Stimulated activated CD4-positive, alpha-beta T cell treated with anti-CD3 and anti-CD28 coated beads, Interleukin-1b, Interleukin-23, amount 100 ng/mL, for 24 hours (primary cell): Measurements from ENCODE around the gene CCK.
"Not testable (repeated sequence)": the region's sequence is repeated elsewhere in the genome, so short reads cannot be mapped to it uniquely, and the experiment has no call there.

ENCODE experiments used
- DNase-seq, 4 experiments: peaks; one replicate each; pipeline ENCODE4 v3.0.0-alpha.2; 2020; ENCODE audit warnings: low read depth in 4 of 4, low spot score in 1 of 4

The CCK gene

DNA sequence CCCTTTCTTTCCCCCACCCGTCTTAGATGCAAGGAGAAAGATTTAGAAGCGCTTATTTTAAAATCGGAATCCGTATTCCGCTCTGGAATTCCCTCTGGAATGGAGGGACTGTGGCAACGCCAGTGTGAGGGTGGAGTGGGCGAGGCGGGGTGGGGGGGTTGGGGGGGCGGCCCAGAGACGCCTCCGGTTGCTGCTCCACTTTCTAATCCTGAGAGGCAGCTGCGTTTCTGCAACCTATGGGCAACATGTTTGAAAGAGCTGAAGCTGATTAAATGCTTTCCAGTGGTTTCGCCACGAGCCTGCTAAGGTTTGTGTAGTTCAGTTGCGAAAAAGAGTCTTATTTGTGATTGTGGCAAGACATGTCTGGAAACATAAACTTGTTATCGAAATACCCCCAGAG, at the start of gene CCK:
TSS of gene CCK (minus strand) at position 101 of the 400 bp plus-strand sequence. CDS start 2,555 bp downstream, outside the sequence.
- no peak for DNase-seq

- DNase-seq = no peak
Measured at GRCh38 chr3:42314411-42314810, 48.4 kb upstream of the CCK start.

GRCh38 chr3:42308651-42309050, 42.7 kb upstream of the CCK start:
- no peak for DNase-seq

DNA sequence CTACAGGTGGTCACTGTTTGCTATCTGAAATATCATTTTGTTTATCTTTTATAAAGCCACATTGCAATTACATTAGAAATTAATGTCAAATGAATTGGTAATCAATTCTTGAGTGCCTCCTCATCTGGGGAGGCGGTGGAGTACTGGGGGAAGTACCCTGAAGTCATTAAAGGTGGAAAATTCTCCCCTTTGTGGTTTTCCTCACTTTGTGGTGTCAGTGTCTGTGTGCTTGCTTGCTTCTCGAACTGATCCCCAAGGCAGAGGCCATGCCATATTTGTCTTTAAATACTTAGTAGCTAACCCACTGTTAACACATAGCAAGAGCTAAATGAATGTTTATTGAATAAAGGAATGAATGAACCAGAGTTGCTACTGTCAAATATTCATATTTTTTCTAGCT, 40.5 kb upstream of the CCK start:
- DNase-seq = peak in 1 of 4 experiments; percentile 2

DNA sequence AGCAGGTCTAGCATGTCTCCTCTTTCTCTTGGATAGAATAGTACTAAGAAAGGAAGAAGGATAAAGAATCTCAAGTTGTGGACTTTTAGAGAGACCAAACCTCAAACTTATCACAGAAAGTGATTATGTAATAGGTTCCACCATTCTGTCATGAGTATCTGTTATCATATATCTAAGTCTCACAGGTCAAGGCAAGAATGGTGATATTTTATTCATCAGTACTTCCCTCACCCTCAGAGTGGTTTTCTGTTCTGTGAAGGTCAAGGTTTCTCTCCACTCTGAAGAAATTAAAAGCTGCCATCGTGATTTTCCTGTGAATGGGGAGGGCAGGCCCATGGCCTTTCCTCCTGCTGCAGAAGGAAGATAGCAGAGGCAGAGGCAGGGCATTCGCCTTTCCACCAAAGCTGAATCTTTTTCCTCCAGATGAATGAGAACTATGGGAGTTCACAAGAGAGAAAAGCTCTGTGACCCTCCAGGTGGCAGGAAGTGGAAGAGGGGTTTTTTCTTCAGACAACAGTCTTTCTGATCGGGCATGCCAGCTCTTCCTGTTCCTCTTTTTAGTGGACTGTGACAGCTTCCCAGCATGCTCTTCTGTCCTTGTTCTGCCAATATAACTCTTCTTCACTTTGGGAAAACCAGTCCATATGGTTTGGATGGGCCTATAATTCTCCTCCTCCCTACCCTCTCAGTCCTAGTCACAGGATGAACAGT, 37.1 kb upstream of the CCK start:
- no peak for DNase-seq

DNA sequence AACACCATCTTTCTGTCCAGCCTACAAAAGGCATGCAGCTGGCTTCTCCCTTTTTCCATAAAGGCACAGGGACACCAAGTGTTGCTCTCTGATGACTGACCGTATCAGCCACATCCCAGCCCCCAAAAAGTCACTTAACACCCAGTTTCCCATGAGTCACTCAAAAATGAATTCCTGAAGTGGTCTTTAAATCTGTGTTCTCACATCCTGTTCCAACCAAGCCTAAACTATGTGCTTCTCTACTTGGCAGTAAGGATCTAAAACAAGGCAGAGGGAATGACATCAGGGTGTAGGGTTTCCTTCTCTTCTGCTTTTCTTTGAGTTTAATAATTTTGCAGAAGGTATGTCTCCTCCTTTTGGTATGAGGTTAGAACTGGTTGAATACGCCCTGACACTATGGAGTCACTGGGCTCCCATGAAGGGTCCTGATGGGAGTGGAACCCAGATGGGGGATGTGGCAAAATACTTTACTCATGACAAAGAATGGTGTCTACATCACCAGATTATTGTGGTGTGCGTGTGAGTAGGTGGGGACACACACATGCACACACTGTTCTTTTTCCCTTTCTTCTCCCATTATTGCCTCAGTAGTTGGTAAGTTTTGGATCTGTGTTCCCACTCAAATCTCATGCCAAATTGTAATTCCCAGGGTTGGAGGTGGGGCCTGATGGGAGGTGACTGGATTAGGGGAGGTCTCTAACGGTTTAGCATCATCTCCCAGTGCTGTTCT, 35.6 kb upstream of the CCK start:
- DNase-seq = no peak

- no peak for DNase-seq
Measured at GRCh38 chr3:42300778-42301177, 34.8 kb upstream of the CCK start.

GRCh38 chr3:42300013-42300412, 34.0 kb upstream of the CCK start:
- DNase-seq = no peak

GRCh38 chr3:42298259-42298658, 32.3 kb upstream of the CCK start:
- DNase-seq = no peak

- DNase-seq = no peak
Measured at GRCh38 chr3:42292009-42292408, 26.0 kb upstream of the CCK start.

DNA sequence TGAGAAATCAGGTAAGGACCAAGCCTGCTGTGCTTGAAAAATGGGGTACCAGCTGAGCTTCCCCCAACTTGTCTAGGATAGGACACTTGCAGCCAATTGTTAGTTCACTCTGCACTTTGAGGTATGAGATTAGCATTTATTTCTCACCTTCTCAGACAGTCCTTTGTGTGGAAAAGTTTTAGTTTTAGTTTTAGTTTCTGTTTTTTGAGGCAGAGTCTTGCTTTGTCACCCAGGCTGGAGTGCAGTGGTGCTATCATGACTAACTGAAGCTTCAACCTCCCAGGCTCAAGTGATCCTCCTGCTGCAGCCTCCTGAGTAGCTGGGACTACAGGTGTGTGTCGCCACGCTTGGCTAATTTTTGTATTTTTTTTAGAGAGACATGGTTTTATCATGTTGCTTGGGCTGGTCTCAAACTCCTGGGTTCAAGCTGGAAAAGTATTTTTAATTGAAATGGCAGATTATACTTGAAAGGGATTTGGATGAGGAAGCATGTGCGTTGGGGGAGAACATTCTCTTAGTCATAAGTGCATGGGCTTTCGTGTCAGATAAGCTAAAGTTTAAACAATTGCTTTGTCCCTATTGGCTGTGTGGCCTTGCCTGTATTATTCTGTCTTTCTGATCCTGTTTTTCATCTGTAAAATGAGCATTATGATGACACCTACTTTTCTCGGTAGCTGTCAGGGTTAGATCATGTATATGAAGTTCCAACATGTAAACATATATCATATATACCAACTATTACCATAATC, 25.2 kb upstream of the CCK start:
- no peak for DNase-seq

DNA sequence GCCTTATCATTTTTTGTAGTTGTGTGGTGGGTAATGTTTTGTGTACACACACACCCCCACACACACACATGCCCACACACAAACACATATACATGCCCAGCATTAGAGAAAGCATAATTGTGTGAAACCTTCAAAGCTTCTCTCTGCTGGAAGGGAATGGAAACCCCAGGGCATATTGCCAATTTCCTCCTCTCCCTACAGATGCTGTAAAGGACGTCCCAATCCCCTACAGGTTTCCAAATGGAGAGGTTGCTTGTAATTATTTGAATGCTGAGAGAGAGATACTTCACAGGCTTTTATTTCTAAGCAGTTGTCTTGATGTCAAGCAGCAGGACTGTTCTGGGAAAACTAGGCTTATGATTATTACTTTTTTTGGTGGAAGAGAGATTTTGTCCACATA, 23.0 kb upstream of the CCK start:
- DNase-seq = no peak

DNA sequence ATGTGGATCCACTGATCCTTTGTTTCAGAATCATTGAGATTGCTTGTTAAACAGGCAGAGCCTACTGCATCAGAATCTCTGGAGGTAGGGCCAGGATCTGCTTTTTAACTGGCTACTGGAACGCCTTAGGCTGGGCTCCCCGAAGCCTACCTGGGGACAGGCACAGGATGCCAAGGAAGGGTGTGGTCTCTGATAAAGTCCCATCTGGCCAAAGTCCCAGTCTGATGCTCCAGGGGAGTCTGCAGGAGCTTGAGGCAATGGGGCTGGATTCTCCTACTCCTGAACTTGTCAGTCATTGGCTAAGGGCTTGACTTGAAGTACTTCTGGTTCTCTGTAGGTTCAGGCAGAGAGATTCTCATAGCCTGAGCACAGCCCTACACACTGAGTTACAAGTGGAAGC, 22.4 kb upstream of the CCK start:
- no peak for DNase-seq

GRCh38 chr3:42287423-42287822, 21.4 kb upstream of the CCK start:
- not testable (repeated sequence) for DNase-seq

DNA sequence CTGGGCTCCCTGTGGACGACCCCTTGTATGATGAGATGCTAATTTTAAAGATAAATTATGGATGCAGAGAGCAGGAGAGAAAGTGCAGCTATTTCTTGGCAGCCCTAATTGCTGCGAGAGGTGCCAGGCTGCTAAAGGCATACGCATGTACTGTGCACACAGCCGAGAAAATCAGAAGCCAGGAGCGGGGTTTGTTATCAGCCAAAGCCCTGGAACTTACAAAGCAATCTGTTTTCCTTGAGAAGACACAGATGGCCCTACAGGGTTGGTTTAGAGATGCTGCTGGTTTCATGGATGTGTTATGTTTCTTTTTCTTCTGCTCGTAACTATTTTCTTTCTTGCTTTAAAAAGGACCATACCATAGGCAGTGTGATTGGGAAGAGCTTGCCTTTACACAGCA, 11.7 kb upstream of the CCK start:
- no peak for DNase-seq

GRCh38 chr3:42276141-42277132, 10.5 kb upstream of the CCK start:
- no peak for DNase-seq

DNA sequence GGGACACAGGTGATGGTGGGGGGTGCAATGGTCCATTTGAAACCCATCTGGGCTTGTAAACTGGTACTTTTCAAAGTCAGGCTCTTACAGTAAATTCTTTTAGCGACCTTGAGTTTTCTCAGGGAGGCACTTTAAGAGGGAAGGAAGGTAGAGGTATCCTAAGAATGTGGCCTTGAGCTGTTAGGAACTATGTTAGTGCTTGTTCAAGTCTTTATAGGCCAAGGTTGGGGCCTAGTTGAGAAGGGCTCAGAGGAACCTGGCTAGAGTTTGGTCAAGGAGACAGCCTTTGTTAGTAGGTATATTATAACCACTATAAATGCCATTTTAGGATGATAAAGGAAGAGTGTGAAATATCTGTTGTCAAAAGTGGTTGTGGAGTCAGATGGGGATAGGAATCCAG, 9.2 kb upstream of the CCK start:
- no peak for DNase-seq

GRCh38 chr3:42274266-42274665, 8.3 kb upstream of the CCK start:
- no peak for DNase-seq

DNA sequence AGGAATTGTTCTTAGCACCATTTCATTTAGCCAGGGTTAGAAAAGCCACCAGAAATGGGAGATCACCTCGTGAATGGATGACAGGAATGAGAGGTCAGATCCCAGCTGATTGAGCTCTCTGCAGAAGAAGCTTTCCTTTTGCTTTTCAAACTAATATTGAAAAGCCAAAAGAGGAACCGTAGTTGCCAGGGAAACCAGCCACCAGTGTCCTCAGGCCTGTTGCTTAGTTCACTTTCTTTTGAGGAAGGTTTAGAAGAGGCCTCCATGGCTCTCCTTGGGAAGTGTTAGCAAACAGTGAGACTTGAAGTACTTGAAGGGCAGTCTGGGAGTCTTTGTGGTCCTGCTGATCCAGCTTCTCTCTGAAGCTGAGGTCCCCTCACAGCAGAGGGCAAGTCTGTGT, 7.4 kb upstream of the CCK start:
- no peak for DNase-seq

GRCh38 chr3:42271786-42272185, 5.8 kb upstream of the CCK start:
- DNase-seq = no peak

- DNase-seq = no peak
Measured at GRCh38 chr3:42270561-42270960, 4.6 kb upstream of the CCK start.
